ENCODE measurements around the gene EXOSC7.

The EXOSC7 gene

DNA sequence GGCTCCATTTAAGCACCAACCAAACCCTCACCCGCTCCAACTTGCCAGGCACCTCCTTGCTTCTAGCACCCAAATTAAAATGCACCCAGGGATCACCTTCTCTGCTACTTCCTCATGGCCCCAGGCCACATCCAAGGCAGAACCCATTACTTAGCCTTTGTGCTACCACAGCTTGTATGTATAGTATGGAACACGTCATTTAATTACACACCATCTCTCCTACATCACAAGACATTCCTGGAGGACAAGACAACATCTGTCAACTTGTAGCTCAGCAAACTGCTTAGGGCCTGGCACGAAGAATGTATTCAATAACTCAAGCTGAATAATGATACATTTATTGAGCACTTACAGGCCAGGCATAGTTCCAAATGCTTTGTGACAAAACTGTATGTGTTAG, 23.4 kb upstream of the EXOSC7 start:
- no peak for ATAC-seq (replicated peaks)
- Mint-ChIP-seq H3K4me3 (no peak overlapping the region), H3K9me3 (no peaks in the 10 kb centered on the region), H3K27me3 (no peaks in the 10 kb centered on the region), H3K36me3 (peaks cover 26 to 40% of the 10 kb centered on the region in 2 donors), H3K27ac (no peak overlapping the region), H3K4me1 (peaks cover 42 to 53% of the 10 kb centered on the region in 2 donors)
- DNase-seq, result no peak

DNA sequence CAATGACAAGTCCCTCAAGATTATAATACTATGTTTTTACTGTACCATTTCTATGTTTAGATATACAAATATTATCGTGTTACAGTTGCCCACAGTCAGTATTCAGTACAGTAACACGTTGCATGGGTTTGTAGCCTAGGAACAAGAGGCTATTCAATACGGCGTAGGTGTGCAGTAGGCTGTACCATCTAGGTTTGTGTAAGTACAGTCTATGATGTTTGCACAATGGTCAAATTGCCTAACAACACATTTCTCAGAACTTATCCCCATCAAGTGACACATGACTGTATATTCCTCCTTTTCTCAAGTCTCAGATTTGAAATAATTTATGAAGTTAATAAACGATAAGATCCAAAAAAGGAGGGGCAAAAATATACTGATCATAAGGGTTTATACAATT, 21.7 kb upstream of the EXOSC7 start:
- H3K36me3 Mint-ChIP-seq, result peaks cover 30 to 36% of the 10 kb centered on the region in 2 donors

DNA sequence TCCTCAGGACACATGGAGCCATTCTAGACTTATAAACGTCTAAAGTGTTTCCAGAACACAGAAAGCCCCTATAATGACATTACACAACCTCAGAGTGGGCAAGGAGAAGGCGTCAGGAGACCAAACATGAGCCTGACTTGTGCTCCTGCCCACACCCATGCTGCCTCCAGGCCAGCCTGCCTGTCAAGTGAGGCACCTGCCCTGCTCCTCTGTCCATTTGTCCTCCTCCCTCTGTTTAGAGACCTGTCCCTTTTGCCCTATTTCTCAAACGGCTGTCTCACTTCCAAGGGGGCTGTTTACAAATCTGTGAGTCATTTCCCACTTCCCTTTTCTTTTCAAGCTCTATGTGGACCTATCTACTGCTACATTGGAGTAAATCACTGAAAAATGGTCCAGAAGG, 21.1 kb upstream of the EXOSC7 start:
- Mint-ChIP-seq H3K4me3 (no peak overlapping the region), H3K9me3 (no peaks in the 10 kb centered on the region)

More for the DNA sequence above, 21.7 kb upstream of the EXOSC7 start:
- no peak for ATAC-seq (replicated peaks)
- peaks cover 42 to 57% of the 10 kb centered on the region in 2 donors for H3K4me1 Mint-ChIP-seq
- H3K4me3 Mint-ChIP-seq, result no peak overlapping the region
- H3K27ac Mint-ChIP-seq, result no peak overlapping the region
- H3K9me3 Mint-ChIP-seq, result no peaks in the 10 kb centered on the region
- no peak for DNase-seq
- no peaks in the 10 kb centered on the region for H3K27me3 Mint-ChIP-seq

DNA sequence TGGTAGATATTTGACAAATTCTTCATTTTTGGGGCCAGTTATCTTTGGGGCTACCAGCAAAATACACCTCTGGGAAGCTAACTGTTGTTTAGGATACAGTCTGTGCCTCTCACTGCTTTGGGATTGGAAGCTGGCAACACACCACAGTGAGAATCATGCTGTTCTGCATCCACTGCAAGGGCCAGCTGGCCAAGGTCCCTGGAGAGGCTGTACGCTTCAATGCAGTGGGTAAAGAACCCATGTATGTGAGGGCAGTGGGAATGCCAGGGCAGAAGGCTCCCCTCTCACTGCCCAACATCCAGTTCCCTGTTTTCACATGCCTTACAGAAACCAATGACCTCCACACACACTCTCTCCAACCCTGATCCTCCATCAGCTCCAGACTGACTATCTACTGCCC, 20.1 kb upstream of the EXOSC7 start:
- Mint-ChIP-seq H3K27ac (no peak overlapping the region), H3K4me1 (peaks cover 39 to 58% of the 10 kb centered on the region in 2 donors), H3K4me3 (no peak overlapping the region), H3K27me3 (no peaks in the 10 kb centered on the region), H3K9me3 (no peaks in the 10 kb centered on the region), H3K36me3 (peaks cover 28 to 31% of the 10 kb centered on the region in 2 donors)
- no peak for ATAC-seq (replicated peaks)
- DNase-seq, result no peak

More for the DNA sequence above, 21.1 kb upstream of the EXOSC7 start:
- no peaks in the 10 kb centered on the region for H3K27me3 Mint-ChIP-seq
- ATAC-seq (replicated peaks), result peak; percentile 99
- DNase-seq, result no peak
- H3K36me3 Mint-ChIP-seq, result peaks cover 30 to 36% of the 10 kb centered on the region in 2 donors
- peaks cover 42 to 57% of the 10 kb centered on the region in 2 donors for H3K4me1 Mint-ChIP-seq
- H3K27ac Mint-ChIP-seq, result peak overlapping the region; percentile 60

DNA sequence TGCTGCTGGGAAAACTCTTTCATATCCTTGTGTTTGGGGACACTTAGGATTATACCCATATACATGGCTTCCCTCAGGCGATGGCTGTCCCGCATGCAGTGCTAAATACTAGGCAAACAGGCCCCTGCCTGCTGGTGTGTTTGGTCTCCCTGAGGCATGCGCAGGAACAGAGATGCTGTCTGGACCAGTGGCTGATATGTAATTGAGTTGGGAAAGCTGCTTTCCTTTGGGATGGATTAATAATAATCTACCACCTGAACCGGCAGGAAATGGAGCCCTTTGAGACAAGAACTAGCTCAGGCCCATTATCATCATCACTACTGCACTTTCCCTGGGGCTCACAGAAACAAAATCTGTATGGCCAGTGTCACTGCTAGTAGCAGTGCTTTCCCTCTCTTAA, 18.1 kb upstream of the EXOSC7 start:
- H3K36me3 Mint-ChIP-seq, result peaks cover 16% of the 10 kb centered on the region in 2 donors
- H3K4me1 Mint-ChIP-seq, result peaks cover 32 to 45% of the 10 kb centered on the region in 2 donors
- ATAC-seq (replicated peaks), result no peak
- H3K27me3 Mint-ChIP-seq, result no peaks in the 10 kb centered on the region
- H3K27ac Mint-ChIP-seq, result no peak overlapping the region
- H3K4me3 Mint-ChIP-seq, result no peak overlapping the region
- no peak for DNase-seq
- no peaks in the 10 kb centered on the region for H3K9me3 Mint-ChIP-seq

DNA sequence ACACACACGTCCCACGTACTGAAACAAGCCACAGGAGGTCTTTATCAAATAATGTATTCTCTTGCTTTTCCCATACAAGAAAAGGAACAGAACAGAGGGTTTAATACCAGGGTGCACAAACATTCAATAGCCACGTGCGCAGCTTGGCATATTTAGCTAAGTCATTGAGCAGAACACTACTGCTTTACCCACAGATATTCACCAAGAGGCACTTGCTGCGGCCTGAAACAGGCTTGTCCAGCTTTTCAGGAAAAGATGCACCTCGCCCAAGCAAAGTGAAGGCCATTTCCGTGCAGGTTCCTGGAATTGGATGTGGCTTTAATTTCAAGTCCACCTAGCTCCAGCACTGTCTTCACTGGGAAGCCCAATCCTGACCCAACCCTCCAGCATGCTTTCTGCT, 17.7 kb upstream of the EXOSC7 start:
- Mint-ChIP-seq H3K9me3 (no peaks in the 10 kb centered on the region), H3K4me3 (no peak overlapping the region), H3K36me3 (peaks cover 16% of the 10 kb centered on the region in 2 donors), H3K4me1 (peaks cover 34 to 49% of the 10 kb centered on the region in 2 donors), H3K27ac (no peak overlapping the region), H3K27me3 (no peaks in the 10 kb centered on the region)
- DNase-seq, result no peak
- ATAC-seq (replicated peaks), result no peak

DNA sequence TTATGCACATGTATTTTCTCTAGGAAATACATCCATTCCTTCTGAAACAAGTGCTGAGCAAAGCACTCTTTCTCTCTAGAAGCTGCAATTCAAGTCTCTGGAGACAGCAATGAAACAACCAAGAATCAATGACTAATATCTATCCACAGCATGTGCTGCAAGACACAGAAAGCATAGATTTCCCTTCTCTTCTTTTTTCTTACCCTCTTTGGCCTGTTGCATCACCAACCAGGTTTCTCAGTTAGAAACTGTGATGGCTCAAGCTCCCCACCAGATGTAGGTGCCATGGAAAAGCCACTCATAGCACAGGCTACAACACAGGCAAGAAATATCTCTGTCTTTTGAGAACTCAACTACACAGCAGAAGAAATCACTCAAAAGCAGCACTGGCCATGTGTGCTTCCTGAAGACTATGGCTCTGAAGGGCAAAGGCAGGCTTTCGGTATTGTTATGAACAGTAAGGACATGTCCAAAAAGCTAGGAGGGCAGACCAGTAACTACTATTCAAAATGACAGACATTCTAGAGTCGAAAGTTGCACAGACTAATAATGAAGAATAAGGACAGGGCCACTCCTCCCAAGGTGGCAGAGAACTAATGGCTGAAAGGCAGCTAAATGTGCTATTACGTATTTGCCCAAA, 15.5 kb upstream of the EXOSC7 start:
- Mint-ChIP-seq H3K36me3 (peaks cover 19 to 21% of the 10 kb centered on the region in 2 donors), H3K27ac (no peak overlapping the region), H3K4me3 (no peak overlapping the region), H3K9me3 (no peaks in the 10 kb centered on the region), H3K27me3 (no peaks in the 10 kb centered on the region), H3K4me1 (peaks cover 39 to 57% of the 10 kb centered on the region in 2 donors)
- ATAC-seq (replicated peaks) (peak in 1 of 2 donors; percentile 58), DNase-seq (no peak)

DNA sequence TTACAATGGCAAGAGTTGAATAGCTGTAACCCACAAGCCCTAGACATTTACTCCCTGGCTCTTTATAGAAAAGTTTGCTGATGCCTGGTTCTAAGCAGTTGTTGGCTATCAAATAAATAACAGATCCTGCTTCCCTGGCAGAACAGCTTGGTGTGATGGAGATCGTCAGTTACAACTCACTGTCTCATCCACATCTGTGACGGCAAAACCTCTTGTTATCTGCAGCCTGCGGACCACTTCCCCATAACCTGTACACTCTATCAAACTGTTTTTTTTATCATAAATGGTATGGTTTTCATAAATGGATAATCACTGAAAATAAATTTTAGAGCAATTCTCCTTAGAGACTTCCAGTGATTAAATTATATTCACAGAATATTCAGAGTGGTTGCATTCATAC, 14.2 kb upstream of the EXOSC7 start:
- Mint-ChIP-seq H3K4me1 (peaks cover 33 to 53% of the 10 kb centered on the region in 2 donors), H3K27ac (no peak overlapping the region), H3K9me3 (no peaks in the 10 kb centered on the region), H3K4me3 (no peak overlapping the region), H3K36me3 (peaks cover 16 to 17% of the 10 kb centered on the region in 2 donors), H3K27me3 (no peaks in the 10 kb centered on the region)
- no peak for ATAC-seq (replicated peaks)
- DNase-seq, result no peak

DNA sequence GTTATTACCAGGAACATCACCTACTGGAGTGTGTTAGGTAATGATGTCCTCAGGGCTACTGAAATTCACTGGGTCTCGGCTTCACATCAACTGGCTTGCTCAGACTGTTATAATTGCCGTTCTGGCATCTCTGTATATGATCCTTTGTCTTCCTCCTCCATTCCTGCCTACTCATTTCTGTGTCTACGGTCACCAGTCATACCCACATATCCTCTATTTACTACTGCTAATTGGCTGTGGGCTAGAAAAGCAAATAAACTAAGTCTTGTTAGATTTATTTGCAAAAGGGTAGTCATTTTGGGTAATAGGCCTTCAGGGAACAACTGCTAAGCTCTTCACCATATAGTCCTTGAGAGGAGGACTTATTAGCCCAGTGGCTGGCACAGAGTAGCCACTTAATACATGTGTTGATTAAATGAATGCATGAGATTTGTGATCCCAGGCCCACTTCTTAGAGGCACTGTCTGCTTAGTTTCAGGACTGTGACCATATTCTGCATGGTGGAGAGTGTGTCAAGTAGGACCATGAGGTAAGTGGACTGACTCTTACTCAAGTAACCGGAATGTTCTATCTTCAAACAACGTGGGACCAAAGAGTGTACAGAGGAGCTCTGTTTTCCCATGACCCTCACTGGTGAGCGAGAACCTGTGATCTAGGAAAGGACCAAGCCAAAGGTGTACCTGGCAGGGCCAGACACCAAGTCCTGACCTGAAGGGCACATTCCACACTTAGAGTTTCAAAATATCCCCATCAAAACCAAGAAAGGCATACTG, 13.2 kb upstream of the EXOSC7 start:
- ATAC-seq (replicated peaks) (no peak), DNase-seq (no peak)
- H3K9me3 Mint-ChIP-seq, result no peaks in the 10 kb centered on the region
- H3K4me1 Mint-ChIP-seq, result peaks cover 30 to 53% of the 10 kb centered on the region in 2 donors
- H3K36me3 Mint-ChIP-seq, result peaks cover 10 to 11% of the 10 kb centered on the region in 2 donors
- H3K27me3 Mint-ChIP-seq, result no peaks in the 10 kb centered on the region
- H3K27ac Mint-ChIP-seq, result no peak overlapping the region
- no peak overlapping the region for H3K4me3 Mint-ChIP-seq

DNA sequence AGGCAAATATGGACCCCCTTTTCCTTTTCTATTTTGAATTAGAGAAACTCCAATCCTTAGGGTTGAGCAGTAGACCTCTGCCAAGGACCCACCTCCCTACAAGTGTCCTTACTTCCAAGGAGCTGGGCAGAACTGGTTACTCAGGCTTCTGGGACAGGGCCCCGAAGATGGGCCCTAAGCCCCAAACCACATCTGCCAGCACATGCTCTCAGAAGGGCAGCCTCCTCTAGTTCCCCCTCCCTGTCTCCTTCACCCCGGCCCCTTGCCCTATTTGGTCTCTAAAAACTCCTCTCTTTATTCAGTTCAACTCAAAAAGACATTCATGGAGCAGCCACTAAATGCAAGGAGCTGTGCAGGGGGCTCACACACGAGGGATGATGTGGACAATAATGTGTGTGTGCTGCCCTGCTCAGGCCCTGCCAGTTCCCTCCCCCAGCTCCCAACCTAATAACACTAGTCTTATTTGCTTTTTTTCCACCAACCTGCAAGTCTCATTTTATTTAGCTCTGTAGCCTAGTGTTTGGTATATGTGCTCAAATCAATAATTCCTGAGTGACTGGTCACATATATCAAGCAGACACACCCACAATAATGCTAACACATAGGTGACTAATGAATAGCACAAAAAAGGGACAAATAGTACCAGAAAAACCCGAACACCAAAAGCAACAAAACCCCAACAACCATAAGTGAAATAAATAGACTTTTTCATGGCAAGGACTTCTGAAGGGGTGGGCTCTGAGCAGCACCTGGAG, 12.3 kb upstream of the EXOSC7 start:
- H3K27me3 Mint-ChIP-seq, result no peaks in the 10 kb centered on the region
- H3K4me1 Mint-ChIP-seq, result peaks cover 30 to 59% of the 10 kb centered on the region in 2 donors
- DNase-seq, result no peak
- H3K27ac Mint-ChIP-seq, result no peak overlapping the region
- H3K4me3 Mint-ChIP-seq, result no peak overlapping the region
- ATAC-seq (replicated peaks), result no peak
- peaks cover 7 to 11% of the 10 kb centered on the region in 2 donors for H3K36me3 Mint-ChIP-seq
- no peaks in the 10 kb centered on the region for H3K9me3 Mint-ChIP-seq

DNA sequence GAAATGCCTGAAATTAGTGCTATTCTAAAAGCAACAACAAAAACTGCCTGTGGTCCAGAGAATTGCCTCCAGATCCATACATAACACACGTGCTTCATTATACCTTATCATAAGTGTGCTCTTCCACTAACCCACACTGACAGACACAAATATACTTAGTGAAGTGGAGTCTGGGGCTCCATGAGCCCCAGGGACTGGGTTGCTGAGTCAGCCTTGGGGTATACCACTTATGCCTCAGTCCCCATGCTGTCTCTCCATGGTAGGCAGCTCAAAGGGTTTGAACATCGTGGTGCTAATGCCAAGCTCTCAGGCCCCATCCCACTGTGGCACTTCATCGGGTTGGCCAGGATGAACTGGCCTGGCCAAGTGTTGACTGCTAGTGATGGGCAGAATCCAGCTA, 10.9 kb upstream of the EXOSC7 start:
- no peak for ATAC-seq (replicated peaks)
- H3K27me3 Mint-ChIP-seq, result no peaks in the 10 kb centered on the region
- no peak overlapping the region for H3K4me3 Mint-ChIP-seq

DNA sequence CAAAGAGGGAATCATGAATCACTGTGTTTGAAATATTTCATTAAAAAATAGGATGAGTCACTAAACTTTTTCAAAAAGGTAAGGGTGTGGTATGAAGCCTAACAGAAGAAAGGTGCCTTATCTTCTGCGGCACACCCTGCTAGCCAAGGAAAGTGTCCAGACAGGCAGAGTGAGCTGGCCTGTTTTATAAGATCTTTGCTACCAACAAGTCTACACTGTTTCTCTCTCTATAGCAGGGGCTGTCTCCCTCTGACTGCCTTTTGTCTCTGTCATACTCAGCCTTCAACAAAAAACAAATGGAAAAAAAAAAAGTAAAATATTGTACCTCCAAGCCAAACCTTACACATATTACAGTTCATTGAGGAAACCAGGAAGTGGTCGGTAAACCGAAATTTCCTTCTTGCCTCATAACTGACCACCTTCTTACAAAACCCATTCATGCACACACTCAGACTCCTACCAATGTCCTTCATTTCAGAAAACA, 9.2 kb upstream of the EXOSC7 start:
- DNase-seq (no peak), ATAC-seq (replicated peaks) (peak; percentile 68 to 84)
- peak overlapping the region; percentile 51 for H3K27ac Mint-ChIP-seq
- H3K9me3 Mint-ChIP-seq, result no peaks in the 10 kb centered on the region
- H3K4me1 Mint-ChIP-seq, result peaks cover 42 to 68% of the 10 kb centered on the region in 2 donors
- H3K27me3 Mint-ChIP-seq, result no peaks in the 10 kb centered on the region
- no peak overlapping the region for H3K4me3 Mint-ChIP-seq
- H3K36me3 Mint-ChIP-seq, result peaks cover 7 to 12% of the 10 kb centered on the region in 2 donors

More for the DNA sequence above, 10.9 kb upstream of the EXOSC7 start:
- H3K4me1 Mint-ChIP-seq, result peaks cover 41 to 73% of the 10 kb centered on the region in 2 donors
- no peak overlapping the region for H3K27ac Mint-ChIP-seq
- DNase-seq, result no peak
- no peaks in the 10 kb centered on the region for H3K9me3 Mint-ChIP-seq
- peaks cover 7 to 12% of the 10 kb centered on the region in 2 donors for H3K36me3 Mint-ChIP-seq

DNA sequence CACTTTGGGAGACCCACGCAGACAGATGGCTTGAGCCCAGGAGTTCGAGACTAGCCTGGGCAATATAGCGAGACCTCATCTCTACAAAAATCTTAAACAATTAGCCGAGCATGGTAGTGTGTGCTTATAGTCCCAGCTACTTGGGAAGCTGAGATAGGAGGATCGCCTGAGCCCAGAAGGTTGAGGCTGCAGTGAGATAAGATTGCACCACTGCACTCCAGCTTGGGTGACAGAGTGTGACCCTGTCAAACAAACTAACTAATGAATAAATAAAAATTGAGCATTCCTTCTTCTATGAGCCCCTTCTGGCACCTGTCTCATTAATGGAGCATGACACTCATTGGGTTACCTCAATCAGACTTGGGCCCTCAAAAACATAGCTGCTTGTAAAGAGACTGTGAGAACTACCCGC, 7.6 kb upstream of the EXOSC7 start:
- Mint-ChIP-seq H3K4me3 (no peak overlapping the region), H3K27ac (no peak overlapping the region)
- no peak for ATAC-seq (replicated peaks)

DNA sequence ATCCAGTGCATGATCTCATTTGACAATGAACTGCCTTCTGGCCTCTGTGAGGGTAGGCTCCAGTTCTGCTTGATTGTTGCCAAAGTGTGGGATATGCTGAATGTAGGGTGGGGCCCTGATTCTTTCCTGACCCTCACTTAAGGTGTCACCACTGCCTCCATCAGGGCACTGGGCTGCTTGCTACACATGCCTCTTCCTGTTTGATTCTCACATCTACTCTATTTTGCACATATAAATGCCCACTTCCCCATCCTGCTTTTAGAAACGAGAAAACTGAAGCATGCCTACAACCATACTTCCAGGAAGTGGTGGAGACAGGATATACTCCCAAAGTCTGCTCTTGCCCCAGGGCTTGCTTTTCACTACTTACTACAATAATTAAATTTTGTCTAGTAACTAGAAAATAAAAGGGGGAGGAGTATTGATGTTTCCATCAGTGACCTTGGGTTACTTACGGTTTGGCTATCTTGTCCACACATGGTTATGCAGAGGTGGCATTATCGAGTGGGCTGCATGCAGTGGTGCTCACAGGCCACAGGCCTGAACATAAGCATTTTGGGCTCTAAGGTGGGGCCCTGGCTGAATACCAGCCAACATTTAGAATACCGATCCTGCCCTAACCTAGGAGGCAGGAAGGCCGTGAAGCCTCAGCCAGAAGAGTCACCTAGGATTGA, 6.8 kb upstream of the EXOSC7 start:
- Mint-ChIP-seq H3K27me3 (no peaks in the 10 kb centered on the region), H3K4me3 (no peak overlapping the region), H3K27ac (no peak overlapping the region), H3K36me3 (peaks cover 5 to 8% of the 10 kb centered on the region in 2 donors), H3K9me3 (no peaks in the 10 kb centered on the region), H3K4me1 (peaks cover 28 to 53% of the 10 kb centered on the region in 2 donors)
- DNase-seq (no peak), ATAC-seq (replicated peaks) (peak; percentile 74 to 76)

More for the DNA sequence above, 7.6 kb upstream of the EXOSC7 start:
- no peak for DNase-seq
- H3K4me1 Mint-ChIP-seq, result peaks cover 34 to 58% of the 10 kb centered on the region in 2 donors
- H3K36me3 Mint-ChIP-seq, result peaks cover 7 to 12% of the 10 kb centered on the region in 2 donors
- no peaks in the 10 kb centered on the region for H3K9me3 Mint-ChIP-seq
- H3K27me3 Mint-ChIP-seq, result no peaks in the 10 kb centered on the region
